ENCODE measurements around the gene C5orf47. TPM values are rescaled to one million over a fixed set of nuclear protein-coding genes. Genes with fewer than 3 reads are reported as not detected.

The C5orf47 gene
- total and polyA plus RNA-seq, 10 of the 15 experiments (the other 5 are each of a cell fraction or from before 2014, with no cell fraction given), result 0.04 TPM; not detected in 9

DNA sequence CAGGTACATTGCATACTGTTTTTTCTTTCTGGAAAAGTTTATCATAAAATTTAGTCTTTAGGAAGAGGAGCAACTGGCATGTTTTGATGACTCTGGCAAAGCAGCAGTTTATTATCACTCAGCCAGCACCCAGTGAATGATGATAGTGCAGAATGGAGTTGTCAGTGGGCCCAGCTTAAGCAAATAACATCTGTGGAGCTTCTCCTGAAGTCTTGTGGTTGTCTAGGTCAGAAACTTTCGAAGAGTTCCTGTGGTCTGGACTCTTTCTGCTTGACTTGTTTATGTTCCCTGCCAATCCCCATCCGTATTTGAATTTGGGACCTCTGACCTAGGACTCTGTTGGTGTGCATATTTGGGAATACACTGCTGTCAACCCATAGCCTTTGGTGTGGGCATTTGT, 38.1 kb upstream of the C5orf47 start (continued):
- TF ChIP-seq MTA2 (IDR thresholded peaks at IDR 0.05; ENCODE audit: low read depth), result no peak
- TF ChIP-seq, protein P1, sequence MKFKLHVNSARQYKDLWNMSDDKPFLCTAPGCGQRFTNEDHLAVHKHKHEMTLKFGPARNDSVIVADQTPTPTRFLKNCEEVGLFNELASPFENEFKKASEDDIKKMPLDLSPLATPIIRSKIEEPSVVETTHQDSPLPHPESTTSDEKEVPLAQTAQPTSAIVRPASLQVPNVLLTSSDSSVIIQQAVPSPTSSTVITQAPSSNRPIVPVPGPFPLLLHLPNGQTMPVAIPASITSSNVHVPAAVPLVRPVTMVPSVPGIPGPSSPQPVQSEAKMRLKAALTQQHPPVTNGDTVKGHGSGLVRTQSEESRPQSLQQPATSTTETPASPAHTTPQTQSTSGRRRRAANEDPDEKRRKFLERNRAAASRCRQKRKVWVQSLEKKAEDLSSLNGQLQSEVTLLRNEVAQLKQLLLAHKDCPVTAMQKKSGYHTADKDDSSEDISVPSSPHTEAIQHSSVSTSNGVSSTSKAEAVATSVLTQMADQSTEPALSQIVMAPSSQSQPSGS (IDR thresholded peaks at IDR 0.05; ENCODE audit: low read length), result no peak

DNA sequence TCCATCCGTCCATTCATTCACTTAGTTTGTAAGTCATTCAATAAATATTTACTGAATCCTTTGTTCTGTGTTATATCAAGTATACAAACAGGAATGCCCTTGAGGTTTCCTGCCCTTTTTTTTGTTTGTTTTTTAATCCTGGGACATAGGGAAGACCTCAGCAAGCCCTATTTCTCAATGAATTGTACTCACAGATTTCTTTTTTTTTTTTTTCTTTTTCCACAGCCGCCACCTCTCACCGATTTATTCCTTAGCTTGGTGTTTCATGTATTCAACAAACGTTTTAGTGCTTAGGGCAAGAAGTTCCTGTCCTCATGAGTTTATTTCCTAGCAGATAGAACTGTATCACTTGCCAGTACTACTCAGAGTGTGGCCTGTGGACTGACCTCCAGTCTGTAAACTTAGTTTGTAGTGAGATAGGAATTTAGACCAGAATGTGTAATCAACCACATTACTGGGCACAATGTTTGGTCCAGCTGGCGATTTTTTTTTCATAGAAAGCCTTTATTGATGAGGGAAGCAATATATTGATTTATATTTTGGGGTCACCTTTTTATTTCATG, 35.4 kb upstream of the C5orf47 start:
- ChIA-PET SMC1A (ENCODE audit: uncharacterized antibody, unreplicated experiment) (interaction anchor here (0.9 to 1.7 kb wide), 3 partner anchors 9 to 30 kb away, joined by 3 to 8 read pairs (median 4); no protein-coding TSS in a partner anchor), RAD21 (ENCODE audit: unreplicated experiment) (no interaction called here), POLR2A (no interaction called here), CTCF (interaction anchor here (1.0 kb wide), 2 partner anchors 17 to 327 kb away, joined by 3 to 4 read pairs; no protein-coding TSS in a partner anchor)
- no peaks in the 10 kb centered on the region for H3K9me3 ChIP-seq (replicated peaks; ENCODE audit: control insufficient read depth, insufficient read depth, low read length)
- H3K27ac ChIP-seq (ENCODE audit: control insufficient read depth, insufficient read depth), result no peak overlapping the region
- no peak for FAIRE-seq
- no TSS peak for BruUV-seq (replicated peaks)
- peaks cover 7 to 33% of the 10 kb centered on the region in 2 experiments for H3K36me3 ChIP-seq (ENCODE audit: control insufficient read depth in 2 of 2, insufficient read depth in 2 of 2, low read length in 1 of 2)
- in situ Hi-C loops (cut with MboI), result no loop called here
- no peak for TF ChIP-seq SP1 (IDR thresholded peaks at IDR 0.05; ENCODE audit: low read depth, low read length)
- TF ChIP-seq ZNF207 (IDR thresholded peaks at IDR 0.05; ENCODE audit: borderline replicate concordance), result no peak
- TF ChIP-seq SMARCA5 (IDR thresholded peaks at IDR 0.05), result no peak
- TF ChIP-seq CHD1 (IDR thresholded peaks at IDR 0.05; ENCODE audit: low read depth, low read length), result no peak
- TF ChIP-seq, protein P2, sequence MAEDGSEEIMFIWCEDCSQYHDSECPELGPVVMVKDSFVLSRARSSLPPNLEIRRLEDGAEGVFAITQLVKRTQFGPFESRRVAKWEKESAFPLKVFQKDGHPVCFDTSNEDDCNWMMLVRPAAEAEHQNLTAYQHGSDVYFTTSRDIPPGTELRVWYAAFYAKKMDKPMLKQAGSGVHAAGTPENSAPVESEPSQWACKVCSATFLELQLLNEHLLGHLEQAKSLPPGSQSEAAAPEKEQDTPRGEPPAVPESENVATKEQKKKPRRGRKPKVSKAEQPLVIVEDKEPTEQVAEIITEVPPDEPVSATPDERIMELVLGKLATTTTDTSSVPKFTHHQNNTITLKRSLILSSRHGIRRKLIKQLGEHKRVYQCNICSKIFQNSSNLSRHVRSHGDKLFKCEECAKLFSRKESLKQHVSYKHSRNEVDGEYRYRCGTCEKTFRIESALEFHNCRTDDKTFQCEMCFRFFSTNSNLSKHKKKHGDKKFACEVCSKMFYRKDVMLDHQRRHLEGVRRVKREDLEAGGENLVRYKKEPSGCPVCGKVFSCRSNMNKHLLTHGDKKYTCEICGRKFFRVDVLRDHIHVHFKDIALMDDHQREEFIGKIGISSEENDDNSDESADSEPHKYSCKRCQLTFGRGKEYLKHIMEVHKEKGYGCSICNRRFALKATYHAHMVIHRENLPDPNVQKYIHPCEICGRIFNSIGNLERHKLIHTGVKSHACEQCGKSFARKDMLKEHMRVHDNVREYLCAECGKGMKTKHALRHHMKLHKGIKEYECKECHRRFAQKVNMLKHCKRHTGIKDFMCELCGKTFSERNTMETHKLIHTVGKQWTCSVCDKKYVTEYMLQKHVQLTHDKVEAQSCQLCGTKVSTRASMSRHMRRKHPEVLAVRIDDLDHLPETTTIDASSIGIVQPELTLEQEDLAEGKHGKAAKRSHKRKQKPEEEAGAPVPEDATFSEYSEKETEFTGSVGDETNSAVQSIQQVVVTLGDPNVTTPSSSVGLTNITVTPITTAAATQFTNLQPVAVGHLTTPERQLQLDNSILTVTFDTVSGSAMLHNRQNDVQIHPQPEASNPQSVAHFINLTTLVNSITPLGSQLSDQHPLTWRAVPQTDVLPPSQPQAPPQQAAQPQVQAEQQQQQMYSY (CRISPR knock-in tag; IDR thresholded peaks at IDR 0.05), result no peak
- TF ChIP-seq BRCA1 (IDR thresholded peaks at IDR 0.05; ENCODE audit: low read depth, low read length), result no peak
- no peak for TF ChIP-seq CEBPB (IDR thresholded peaks at IDR 0.05; ENCODE audit: borderline replicate concordance in 1 of 2, low read depth in 2 of 2, low read length in 2 of 2)
- TF ChIP-seq MYB (IDR thresholded peaks at IDR 0.05; ENCODE audit: borderline replicate concordance, low read depth, low read length), result no peak
- TF ChIP-seq CREM (IDR thresholded peaks at IDR 0.05; ENCODE audit: low read depth), result no peak
- TF ChIP-seq, protein P3, sequence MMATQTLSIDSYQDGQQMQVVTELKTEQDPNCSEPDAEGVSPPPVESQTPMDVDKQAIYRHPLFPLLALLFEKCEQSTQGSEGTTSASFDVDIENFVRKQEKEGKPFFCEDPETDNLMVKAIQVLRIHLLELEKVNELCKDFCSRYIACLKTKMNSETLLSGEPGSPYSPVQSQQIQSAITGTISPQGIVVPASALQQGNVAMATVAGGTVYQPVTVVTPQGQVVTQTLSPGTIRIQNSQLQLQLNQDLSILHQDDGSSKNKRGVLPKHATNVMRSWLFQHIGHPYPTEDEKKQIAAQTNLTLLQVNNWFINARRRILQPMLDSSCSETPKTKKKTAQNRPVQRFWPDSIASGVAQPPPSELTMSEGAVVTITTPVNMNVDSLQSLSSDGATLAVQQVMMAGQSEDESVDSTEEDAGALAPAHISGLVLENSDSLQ (IDR thresholded peaks at IDR 0.05), result no peak
- no peak for TF ChIP-seq TAF1 (IDR thresholded peaks at IDR 0.05; ENCODE audit: borderline replicate concordance, low read depth, low read length)
- WGBS (ENCODE audit: insufficient coverage, insufficient replicate concordance, low lambda C conversion rate, missing lambda C conversion rate), result 75% methylated on average over 5 of the region's 5 CpGs
- no peak for DNase-seq (ENCODE audit: low read depth, low spot score)
- H3K4me1 ChIP-seq (ENCODE audit: control insufficient read depth, insufficient read depth, low read length), result no peaks in the 10 kb centered on the region
- H3K27me3 ChIP-seq (replicated peaks in 1 of 2; ENCODE audit: control insufficient read depth in 2 of 2, insufficient read depth in 2 of 2, low read length in 1 of 2), result no peaks in the 10 kb centered on the region
- H4K20me1 ChIP-seq (ENCODE audit: control insufficient read depth, insufficient read depth), result no peaks in the 10 kb centered on the region
- intact Hi-C loops (cut with micrococcal nuclease; ENCODE audit: unreplicated experiment), result no loop called here
- no peak for ATAC-seq
- H2AFZ ChIP-seq (ENCODE audit: control insufficient read depth, low read depth, low read length), result no peak overlapping the region
- H3K4me2 ChIP-seq (ENCODE audit: control insufficient read depth, insufficient read depth), result no peak overlapping the region
- no peaks in the 10 kb centered on the region for H3K79me2 ChIP-seq (ENCODE audit: control insufficient read depth, insufficient read depth, low read length)
- H3K4me3 ChIP-seq, result no peak overlapping the region
- H3K9ac ChIP-seq (ENCODE audit: control insufficient read depth, insufficient read depth, low read length), result no peak overlapping the region

Data from GM12878 (cell line).